Renal cortical epithelial cell (primary cell): Measurements from ENCODE around the gene LAX1. TPM values are rescaled to one million over a fixed set of nuclear protein-coding genes. Genes with fewer than 3 reads are reported as not detected.
A peak's percentile ranks its signal among the peaks of the same experiment; 100 is the strongest.
"Not testable (repeated sequence)": the region's sequence is repeated elsewhere in the genome, so short reads cannot be mapped to it uniquely, and the experiment has no call there.

Experiments used
- DNase-seq: peaks from one replicate; pipeline ENCODE4 v3.0.0-alpha.2; 2011; ENCODE audit warnings: low read depth
- total RNA-seq: library from RNA; depleted of rRNA; stranded (reverse); fragments of >200 nt; gene quantifications from 2 replicates; pipeline ENCODE4 v1.2.3, GENCODE V29; 2014

Gene LAX1
- total RNA-seq = 0.15 and 0.69 TPM in 2 replicates

- DNase-seq = no peak
These were observed at the start of gene LAX1 for GRCh38 chr1:203765029-203765837. TSS of gene LAX1 (plus strand) at chr1:203765183. CDS start at chr1:203765566, 383 bp downstream.

DNA sequence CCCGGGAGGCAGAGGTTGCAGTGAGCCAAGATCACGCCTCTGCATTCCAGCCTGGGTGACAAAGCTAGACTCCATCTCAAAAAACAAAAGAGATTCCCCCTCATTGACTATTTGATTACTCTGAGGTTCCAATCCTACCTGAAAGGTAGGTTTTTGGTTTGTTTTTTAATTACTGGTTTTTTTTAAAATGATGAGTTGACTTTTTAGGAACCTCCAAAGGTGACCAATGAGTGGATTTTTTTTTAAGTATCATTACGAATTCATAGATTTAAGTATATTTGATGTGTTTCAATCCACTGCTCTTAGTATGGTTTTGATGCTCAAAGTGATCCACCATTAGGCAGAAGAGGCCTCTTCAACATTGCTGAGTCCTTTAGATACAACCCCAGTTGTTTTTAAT, 47.9 kb upstream of the LAX1 start:
- DNase-seq = no peak

DNA sequence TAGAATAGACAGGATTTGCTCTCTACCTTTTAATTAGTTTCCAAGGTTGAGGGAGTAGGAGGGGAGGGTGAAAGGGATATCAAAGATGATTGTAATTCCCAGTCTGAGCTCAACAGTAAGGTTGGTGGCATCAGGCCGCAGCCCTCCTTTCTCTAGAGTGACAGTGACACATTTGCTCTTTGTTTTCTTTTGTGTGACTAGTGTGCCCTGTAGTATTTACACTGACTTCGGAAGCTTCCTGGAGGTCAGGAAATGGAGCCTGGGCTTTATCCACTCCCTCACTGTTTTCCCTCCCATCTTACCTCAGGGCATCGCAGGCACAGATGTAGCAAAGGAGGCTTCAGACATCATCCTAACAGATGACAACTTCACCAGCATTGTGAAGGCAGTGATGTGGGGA, 44.7 kb upstream of the LAX1 start:
- DNase-seq = no peak

DNA sequence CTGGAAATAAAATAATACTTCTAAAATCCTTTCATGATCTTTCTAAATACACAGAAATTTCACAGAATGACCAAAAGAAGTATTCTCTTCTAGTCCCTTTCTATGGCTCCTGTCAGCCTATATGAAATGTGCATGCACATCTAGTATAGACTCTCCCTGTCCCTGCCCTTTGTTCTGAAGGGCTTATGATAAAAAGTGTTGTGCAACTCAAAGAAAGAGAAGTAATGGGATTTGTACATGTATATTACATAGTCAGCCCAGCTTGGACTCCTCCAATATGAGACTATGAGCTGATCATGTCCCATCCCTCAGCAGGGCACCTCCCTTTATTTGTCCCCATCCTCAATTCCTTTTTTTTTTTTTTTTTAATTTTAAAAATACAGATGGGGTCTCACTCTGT, 42.1 kb upstream of the LAX1 start:
- DNase-seq = no peak

DNA sequence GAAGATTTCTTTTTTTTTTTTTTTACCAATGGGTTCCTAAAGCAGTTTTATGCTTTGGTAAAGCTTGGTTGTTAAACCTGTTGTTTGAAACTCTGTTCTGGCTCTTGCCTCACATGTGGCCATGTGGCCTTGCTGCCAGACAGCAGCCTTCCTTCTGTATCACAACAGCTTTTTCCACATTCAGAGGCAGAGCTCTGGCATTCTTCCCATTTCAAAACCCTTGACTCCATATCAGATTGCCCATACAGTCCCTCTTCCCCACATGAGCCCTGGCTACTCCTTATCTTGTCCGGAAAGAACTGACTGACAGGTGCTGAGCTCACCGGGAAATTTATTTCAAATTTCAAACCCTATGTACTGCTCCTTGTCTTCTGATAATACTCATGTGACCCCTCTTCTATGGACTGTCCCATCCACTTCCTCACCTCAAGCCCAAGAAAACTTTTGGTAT, 38.5 kb upstream of the LAX1 start:
- no peak for DNase-seq

GRCh38 chr1:203733009-203733863, 31.7 kb upstream of the LAX1 start:
- DNase-seq = no peak

DNA sequence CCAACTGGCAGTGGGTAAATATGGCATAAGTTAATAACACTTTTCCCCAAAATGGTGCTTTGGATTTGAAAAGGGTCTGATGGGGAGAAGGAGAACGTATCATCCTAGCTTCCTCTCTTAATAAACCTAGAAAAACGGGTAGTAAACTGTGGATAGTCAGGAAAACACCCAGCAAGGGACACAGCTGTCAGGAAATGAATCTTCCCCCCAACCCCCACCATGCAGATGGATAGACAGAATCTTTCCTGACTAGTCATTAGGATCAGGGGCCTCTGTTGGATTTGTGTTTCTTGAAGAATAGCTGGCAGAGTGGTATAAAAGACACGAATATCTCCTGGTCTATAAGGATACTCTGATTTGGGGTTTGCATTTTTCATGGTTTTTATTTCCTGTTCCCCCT, 22.5 kb upstream of the LAX1 start:
- DNase-seq = no peak

GRCh38 chr1:203743091-203743571, 21.9 kb upstream of the LAX1 start:
- DNase-seq = no peak

DNA sequence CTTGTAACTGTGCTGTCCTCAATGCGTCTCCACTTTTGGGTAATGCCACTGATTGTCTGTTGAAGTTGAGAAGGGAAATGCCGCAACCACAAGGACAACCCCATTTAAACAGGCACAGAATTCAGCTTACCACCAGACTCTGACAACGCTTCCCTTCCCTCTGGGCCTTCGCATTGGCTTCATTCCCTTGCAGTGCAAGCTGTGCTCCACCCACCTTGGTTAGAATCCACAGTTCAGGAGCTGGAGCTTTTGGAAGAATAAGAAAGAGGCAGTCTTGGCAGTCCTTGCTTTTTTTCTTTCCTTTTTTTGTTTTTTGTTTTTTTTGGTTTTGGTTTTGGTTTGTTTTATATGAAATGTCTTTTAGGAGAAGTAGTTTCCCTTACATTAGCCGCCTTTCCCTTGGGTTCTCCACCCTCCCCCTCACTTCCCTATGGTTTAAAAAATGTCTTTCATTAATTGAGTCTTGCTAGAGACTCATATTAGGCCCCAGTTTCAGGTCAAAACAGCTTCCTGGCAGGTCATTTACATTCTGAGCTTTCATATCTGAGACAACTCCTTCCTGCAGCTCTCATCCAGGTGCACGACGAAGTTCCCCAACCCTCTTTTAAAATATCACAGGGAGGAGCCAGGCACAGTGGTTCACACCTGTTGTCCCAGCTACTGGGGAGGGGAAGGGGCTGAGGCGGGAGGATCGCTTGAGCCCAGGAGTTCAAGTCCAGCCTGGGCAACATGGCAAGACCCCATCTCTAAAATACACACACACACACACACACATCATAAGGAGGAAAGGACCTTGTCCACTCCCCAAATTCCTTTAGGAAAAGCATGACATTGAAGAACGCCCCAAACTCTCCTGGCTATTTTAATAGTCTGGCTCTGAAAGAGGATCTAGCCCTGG, 20.7 kb upstream of the LAX1 start:
- DNase-seq = no peak

DNA sequence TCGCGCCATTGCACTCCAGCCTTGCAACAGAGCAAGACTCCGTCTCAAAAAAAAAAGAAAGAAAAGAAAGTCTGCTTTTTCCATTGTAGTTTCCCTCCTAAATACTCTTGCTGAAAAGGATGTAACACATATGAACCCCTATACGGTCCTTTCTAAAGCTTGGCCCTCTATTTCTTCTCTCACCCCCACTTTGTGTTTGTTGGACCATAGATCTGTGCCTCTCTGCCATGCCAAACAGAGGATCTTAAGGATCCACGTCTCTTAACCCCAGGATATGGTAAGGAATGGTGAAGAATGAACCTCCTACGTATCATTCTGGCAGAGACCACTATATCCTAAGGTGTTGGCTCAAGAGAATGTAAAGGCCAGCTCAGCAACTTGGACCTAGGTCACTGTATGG, 18.7 kb upstream of the LAX1 start:
- DNase-seq = no peak

GRCh38 chr1:203751051-203751450, 13.9 kb upstream of the LAX1 start:
- DNase-seq = peak; percentile 1

DNA sequence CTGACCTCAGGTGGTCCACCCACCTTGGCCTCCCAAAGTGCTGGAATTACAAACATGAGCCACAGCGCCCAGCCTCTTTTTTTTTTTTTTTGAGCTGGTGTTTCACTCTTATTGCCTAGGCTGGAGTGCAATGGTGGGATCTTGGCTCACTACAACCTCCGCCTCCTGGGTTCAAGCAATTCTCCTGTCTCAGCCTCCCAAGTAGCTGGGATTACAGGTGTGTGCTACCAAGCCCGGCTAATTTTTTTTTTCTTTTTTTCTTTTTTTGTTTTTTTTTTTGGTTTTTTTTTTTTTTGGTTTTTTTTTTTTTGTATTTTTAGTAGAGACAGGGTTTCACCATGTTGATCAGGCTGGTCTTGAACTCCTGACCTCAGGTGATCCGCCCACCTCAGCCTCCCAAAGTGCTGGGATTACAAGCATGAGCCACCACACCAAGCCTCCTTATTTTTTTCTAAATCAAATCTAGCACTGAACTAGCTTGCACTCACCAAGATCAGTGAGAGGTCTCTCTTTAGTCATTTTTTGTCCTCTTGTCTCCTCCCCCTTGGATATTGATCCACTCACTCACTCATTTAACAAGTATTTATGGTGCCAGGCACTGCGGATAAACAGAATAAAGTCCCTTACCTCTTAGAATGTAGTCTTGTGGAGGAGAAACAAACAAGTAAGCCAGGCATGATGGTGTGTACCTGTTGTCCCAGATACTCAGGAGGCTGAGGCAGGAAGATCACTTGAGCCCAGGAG, 13.2 kb upstream of the LAX1 start:
- not testable (repeated sequence) for DNase-seq

- no peak for DNase-seq
These were observed 10.5 kb upstream of the LAX1 start for GRCh38 chr1:203754455-203754864.

DNA sequence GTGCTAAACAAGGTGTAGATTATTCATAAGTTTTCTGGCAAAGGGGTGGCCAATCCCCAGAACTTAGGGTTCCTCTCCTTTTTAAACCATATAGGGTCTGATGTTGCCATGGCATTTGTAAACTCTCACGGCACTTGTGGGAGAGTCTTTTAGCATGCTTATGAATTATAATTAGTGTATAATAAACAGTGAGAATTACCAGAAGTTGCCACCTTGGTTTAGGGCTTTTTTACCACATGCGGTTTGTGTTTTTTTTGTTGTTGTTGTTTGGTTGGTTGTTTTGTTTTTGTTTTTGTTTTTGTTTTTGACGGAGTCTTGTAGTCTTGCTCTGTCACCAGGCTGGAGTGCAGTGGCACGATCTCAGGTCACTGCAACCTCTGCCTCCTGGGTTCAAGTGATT, 8.9 kb upstream of the LAX1 start:
- no peak for DNase-seq

DNA sequence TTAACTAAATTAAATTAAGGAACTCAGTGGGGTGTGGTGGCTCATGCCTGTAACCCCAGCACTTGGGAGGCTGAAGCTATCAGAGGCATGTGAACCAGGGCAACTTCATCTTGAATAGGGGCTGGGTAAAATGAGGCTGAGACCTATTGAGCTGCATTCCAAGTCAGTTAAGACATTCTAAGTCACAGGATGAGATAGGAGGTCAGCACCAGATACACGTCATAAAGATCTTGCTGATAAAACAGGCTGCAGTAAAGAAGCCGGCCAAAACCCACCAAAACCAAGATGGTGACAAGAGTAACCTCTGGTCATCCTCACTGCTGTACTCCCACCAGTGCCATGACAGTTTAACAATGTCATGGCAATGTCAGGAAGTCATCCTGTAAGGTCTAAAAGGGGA, 6.2 kb upstream of the LAX1 start:
- DNase-seq = not testable (repeated sequence)

DNA sequence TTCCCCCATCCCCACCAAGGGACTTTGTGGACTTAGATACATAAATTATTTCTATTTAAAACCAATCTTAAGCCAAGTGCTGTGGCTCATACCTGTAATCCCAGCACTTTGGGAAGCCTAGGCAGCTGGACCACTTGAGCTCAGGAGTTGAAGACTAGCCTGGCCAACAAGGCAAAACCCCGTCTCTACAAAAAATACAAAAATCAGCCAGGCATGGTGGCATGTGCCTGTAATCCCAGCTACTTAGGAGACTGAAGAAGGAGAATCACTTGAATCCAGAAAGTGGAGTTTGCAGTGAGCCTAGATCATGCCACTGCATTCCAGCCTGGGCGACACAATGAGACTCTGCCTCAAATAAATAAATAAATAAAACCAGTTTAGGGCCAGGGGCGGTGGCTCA, 4.5 kb upstream of the LAX1 start:
- no peak for DNase-seq

- DNase-seq = not testable (repeated sequence)
These were observed 3.0 kb upstream of the LAX1 start for GRCh38 chr1:203761958-203762357.

DNA sequence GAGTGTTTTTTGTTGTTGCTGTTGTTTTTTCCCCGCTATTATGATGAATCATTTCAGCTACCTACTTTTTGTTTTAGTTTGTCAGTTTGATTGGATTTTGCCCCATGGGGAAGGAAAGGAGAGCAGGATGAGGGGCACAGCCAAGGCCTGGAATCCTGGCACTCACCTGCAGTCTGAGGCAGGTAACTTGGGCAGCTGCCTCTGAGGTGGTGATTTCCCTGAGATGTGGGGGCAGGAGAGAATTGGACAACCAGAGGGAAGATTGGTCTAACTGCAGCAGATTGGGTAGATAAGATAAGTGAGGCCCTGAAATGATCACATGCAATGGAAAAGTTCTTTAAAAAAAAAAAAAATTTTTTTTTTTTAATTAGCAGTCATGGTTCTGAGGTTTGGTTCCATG, 1.5 kb upstream of the LAX1 start:
- no peak for DNase-seq

DNA sequence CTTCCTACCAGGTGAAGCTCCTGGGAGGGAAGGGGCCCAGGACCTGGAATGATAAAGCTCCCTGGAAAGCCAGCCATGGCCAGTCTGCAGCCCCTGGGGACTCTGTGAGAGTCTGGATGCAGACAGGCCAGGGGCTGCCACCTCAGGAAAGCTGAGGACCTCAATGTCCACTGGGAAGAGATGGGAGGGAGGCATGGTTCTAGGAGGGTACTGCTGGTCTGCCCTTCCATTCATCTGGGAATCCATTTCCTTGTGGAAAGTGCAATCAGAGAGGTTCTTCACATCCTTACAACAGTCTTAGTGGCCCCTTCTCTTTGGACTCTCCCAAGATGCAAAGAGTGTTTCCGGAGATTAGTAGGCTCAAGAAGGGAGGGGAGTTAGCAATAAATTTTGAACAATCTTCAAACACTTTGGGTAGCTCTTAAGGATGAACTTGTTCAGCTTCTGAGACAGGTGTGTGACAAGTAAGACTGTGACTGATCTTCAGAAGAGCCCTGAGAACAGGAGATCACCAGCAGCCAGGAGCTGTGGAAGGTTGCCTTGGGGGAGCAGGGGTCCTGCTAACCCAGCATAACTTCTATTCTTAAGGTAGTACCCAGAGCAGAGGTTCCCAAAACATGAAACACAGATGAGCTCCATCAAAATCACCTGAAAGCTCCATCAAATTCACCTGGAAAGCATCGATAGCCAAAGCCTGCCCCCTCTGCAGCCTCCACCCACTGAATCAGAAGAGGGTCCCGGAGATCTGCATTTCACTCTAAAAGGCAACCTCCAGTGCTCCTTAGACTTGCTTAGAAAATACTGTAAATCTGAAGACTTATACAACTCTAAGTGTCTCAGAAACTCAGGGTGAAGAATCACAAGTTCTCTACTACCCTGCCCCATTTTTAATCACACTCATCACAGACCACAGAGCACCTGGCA, 616 bp upstream of the LAX1 start:
- DNase-seq = no peak

GRCh38 chr1:203768256-203768655, 3.3 kb downstream of the LAX1 start:
- no peak for DNase-seq
